ENCODE data around the gene ATAD3B. TPM values are rescaled to one million over a fixed set of nuclear protein-coding genes. Genes with fewer than 3 reads are reported as not detected.
A peak's percentile ranks its signal among the peaks of the same experiment; 100 is the strongest.

The ATAD3B gene
- total and polyA plus RNA-seq, 2 of the 4 experiments (the other 2 are of a cell fraction), result 13.8 to 29.0 TPM

GRCh38 chr1:1432274-1432950, 39.2 kb upstream of the ATAD3B start:
- in situ Hi-C loops (cut with MboI; ENCODE audit: low sequenced_read_pairs), result no loop called here
- H3K4me1 ChIP-seq (ENCODE audit: control insufficient read depth, insufficient read depth, low read length), result peaks cover 25% of the 10 kb centered on the region
- H4K20me1 ChIP-seq (ENCODE audit: insufficient read depth, low read length), result no peaks in the 10 kb centered on the region
- H3K9me3 ChIP-seq (ENCODE audit: control insufficient read depth, insufficient read depth, low read length), result no peaks in the 10 kb centered on the region
- dilution Hi-C loops (cut with HindIII; ENCODE audit: low sequenced_read_pairs, unreplicated experiment), result no loop called here
- no peak overlapping the region for H3K4me3 ChIP-seq (ENCODE audit: insufficient read depth, low read depth, low read length)
- no peak overlapping the region for H3K18ac ChIP-seq (ENCODE audit: low read depth, low read length)
- H3K9me1 ChIP-seq (ENCODE audit: insufficient read depth, low read length), result 0 out of 2 replicates have a peak, but pooled peaks cover 7% of the 10 kb centered on the region
- H2AFZ ChIP-seq (replicated peaks; ENCODE audit: low read length, poor library complexity), result peak overlapping the region; percentile 82
- no peak overlapping the region for H3K4ac ChIP-seq (ENCODE audit: low read depth, low read length)
- no peak overlapping the region for H2BK5ac ChIP-seq (ENCODE audit: low read depth, low read length, poor library complexity, severe bottlenecking)
- no TSS peak for BruUV-seq (replicated peaks)
- H2BK15ac ChIP-seq (ENCODE audit: low read depth, low read length), result no peak overlapping the region
- no peak for DNase-seq
- H3K4me2 ChIP-seq (ENCODE audit: low read depth, low read length), result no peak overlapping the region
- no peak overlapping the region for H2AK9ac ChIP-seq (replicated peaks; ENCODE audit: low read depth, low read length, poor library complexity)
- TF ChIP-seq MAZ (IDR thresholded peaks at IDR 0.05; ENCODE audit: borderline replicate concordance, low read depth, low read length), result no peak
- no peak for TF ChIP-seq RFX5 (IDR thresholded peaks at IDR 0.05; ENCODE audit: low read depth, low read length)
- no peak for TF ChIP-seq CTCF (conservative IDR thresholded peaks at IDR 0.05; ENCODE audit: low read depth, low read length)
- TF ChIP-seq RCOR1 (IDR thresholded peaks at IDR 0.05; ENCODE audit: insufficient replicate concordance, low read length), result no peak
- no peak for TF ChIP-seq FOS (IDR thresholded peaks at IDR 0.05; ENCODE audit: low read depth, low read length)
- TF ChIP-seq RAD21 (IDR thresholded peaks at IDR 0.05; ENCODE audit: low read length), result no peak
- no peak for TF ChIP-seq POLR2A (IDR thresholded peaks at IDR 0.05; ENCODE audit: low read depth, low read length)
- no peak for TF ChIP-seq MXI1 (IDR thresholded peaks at IDR 0.05; ENCODE audit: borderline replicate concordance, low read depth, low read length)
- TF ChIP-seq MAFK (IDR thresholded peaks at IDR 0.05; ENCODE audit: low read depth, low read length), result no peak
- no peak for TF ChIP-seq CEBPB (IDR thresholded peaks at IDR 0.05; ENCODE audit: low read depth, low read length)
- TF ChIP-seq ELK1 (IDR thresholded peaks at IDR 0.05; ENCODE audit: borderline replicate concordance, low read depth, low read length), result no peak
- no peak for TF ChIP-seq NFE2L2 (IDR thresholded peaks at IDR 0.05; ENCODE audit: low read depth, low read length)
- TF ChIP-seq CHD1 (IDR thresholded peaks at IDR 0.05; ENCODE audit: low read depth, low read length), result no peak
- TF ChIP-seq SMC3 (IDR thresholded peaks at IDR 0.05; ENCODE audit: low read depth, low read length), result no peak
- no peak for TF ChIP-seq USF2 (IDR thresholded peaks at IDR 0.05; ENCODE audit: low read depth, low read length)
- TF ChIP-seq BHLHE40 (IDR thresholded peaks at IDR 0.05; ENCODE audit: low read depth, low read length), result no peak
- no peak overlapping the region for H2BK20ac ChIP-seq (ENCODE audit: low read depth, low read length)
- ChIA-PET CTCF (no interaction called here), POLR2A (ENCODE audit: unreplicated experiment) (no interaction called here)
- no peak overlapping the region for H3K9ac ChIP-seq (ENCODE audit: low read depth, low read length)
- no peak overlapping the region for H3K23ac ChIP-seq (ENCODE audit: low read depth, low read length)
- H3K79me1 ChIP-seq (ENCODE audit: low read depth in 1 of 2, low read length in 2 of 2), result 0 out of 4 replicates have a peak, but pooled peaks cover 0 to 3% of the 10 kb centered on the region in 2 experiments
- H3K27ac ChIP-seq (ENCODE audit: insufficient read depth, low read length), result no peak overlapping the region
- H3K56ac ChIP-seq (ENCODE audit: extremely low read depth, insufficient read depth, low read length), result no peak overlapping the region
- intact Hi-C loops (cut with micrococcal nuclease), result no loop called here
- no peaks in the 10 kb centered on the region for H3K36me3 ChIP-seq (ENCODE audit: control insufficient read depth, insufficient read depth, low read length)
- H2AK5ac ChIP-seq (ENCODE audit: low read depth, low read length), result 0 out of 2 replicates have a peak overlapping the region, but pooled peaks have one; percentile 60
- peak overlapping the region; percentile 73 for H4K5ac ChIP-seq (ENCODE audit: low read depth, low read length)
- H3K27me3 ChIP-seq (ENCODE audit: control insufficient read depth, insufficient read depth, low read length), result no peaks in the 10 kb centered on the region; the same call in 1 of the 2 replicates
- no peak for ATAC-seq (ENCODE audit: low read depth)
- no peak overlapping the region for H4K91ac ChIP-seq (ENCODE audit: insufficient read depth, low read depth, low read length)
- H4K8ac ChIP-seq (ENCODE audit: low read depth in 2 of 2, low read length in 2 of 2), result 0 out of 4 replicates have a peak overlapping the region, but pooled peaks have one; percentile 16 to 60
- no peak overlapping the region for H3K14ac ChIP-seq (replicated peaks; ENCODE audit: low read depth, low read length)
- no peak overlapping the region for H2BK120ac ChIP-seq (ENCODE audit: low read depth, low read length)
- 79% methylated on average over 16 of the region's 28 CpGs; no CpG with 5 or more reads in 1 of the 2 experiments for WGBS, 2 experiments (ENCODE audit: extremely low coverage in 2 of 2, insufficient read length in 1 of 2)
